Testis (tissue), 3 donors: Measurements from ENCODE around the gene SMOC2. TPM values are rescaled to one million over a fixed set of nuclear protein-coding genes. Genes with fewer than 3 reads are reported as not detected.

Experiments
- DNase-seq: peaks from one replicate; pipeline ENCODE4 v3.0.0-alpha.2; 2019
- H3K27ac ChIP-seq, 2 donors: fragments of 200-600 bp; sonication (generic); one replicate each; pipeline ENCODE4 v1.5.1; 2019
- H3K27me3 ChIP-seq: fragments of 200-600 bp; sonication (generic); one replicate; pipeline ENCODE4 v1.5.1; 2019
- H3K36me3 ChIP-seq: fragments of 200-600 bp; sonication (generic); one replicate; pipeline ENCODE4 v1.5.1; 2017; ENCODE audit warnings: low read depth; ENCODE audit errors: missing control alignments
- H3K4me1 ChIP-seq: fragments of 200-600 bp; sonication (generic); one replicate; pipeline ENCODE4 v1.5.1; 2019
- H3K4me3 ChIP-seq, 2 donors: fragments of 200-600 bp; sonication (generic); one replicate each; pipeline ENCODE4 v1.5.1; 2017 to 2019
- H3K9me3 ChIP-seq: fragments of 200-600 bp; sonication (generic); one replicate; pipeline ENCODE4 v1.5.1; 2017
- CTCF ChIP-seq, 3 experiments: fragments of 450-650 bp in 2 of 3; fragments of 200-600 bp in 1 of 3; sonication (generic) in 1 of 3; IDR thresholded peaks; one replicate each; pipeline ENCODE4 v1.5.1; 2016 to 2019; ENCODE audit warnings: antibody characterized with exemption in 3 of 3, mild to moderate bottlenecking in 2 of 3, moderate library complexity in 1 of 3
- POLR2A ChIP-seq: fragments of 450-650 bp; IDR thresholded peaks from one replicate; pipeline ENCODE4 v1.6.1; 2017; ENCODE audit warnings: antibody characterized with exemption, mild to moderate bottlenecking, moderate library complexity
- WGBS, 2 donors: methylation state at CpG; one replicate each; pipeline ENCODE4 v1.1.5; 2018; 5-methylcytosine and 5-hydroxymethylcytosine counted together
- intact Hi-C: fragments of 100-400 bp; cut with DNase I; formaldehyde crosslinking; loops from one replicate; pipeline ENCODE4 v1.15.1; 2023; ENCODE audit warnings: low total_unique reads
- polyA plus RNA-seq: library from polyadenylated mRNA; stranded (reverse); fragments of 350-450 nt; fragmentation: Illumina TruSeq; extraction: RNeasy Lipid Tissue Mini Kit (QIAGEN cat#74804); gene quantifications from one replicate; pipeline ENCODE4 v1.2.3, GENCODE V29; 2014; ENCODE audit warnings: low read depth, low replicate concordance; ENCODE audit not compliant: insufficient read depth
- total RNA-seq, 2 donors: library from RNA; depleted of rRNA; stranded (reverse); fragments of >200 nt; gene quantifications; one replicate each; pipeline ENCODE4 v1.2.3, GENCODE V29; 2016

SMOC2 gene
- total and polyA plus RNA-seq, 3 donors from 2014 or later, result 78.4 to 140 (median 110) TPM

GRCh38 chr6:168631564-168631963, 190.6 kb downstream of the SMOC2 start:
- no peaks in the 10 kb centered on the region for H3K36me3 ChIP-seq
- WGBS, 2 donors, result 86 to 87% methylated on average over 4 of the region's 4 CpGs
- TF ChIP-seq CTCF (IDR thresholded peaks at IDR 0.05) (no peak), POLR2A (no peak)
- H3K4me1 ChIP-seq, result no peaks in the 10 kb centered on the region
- H3K9me3 ChIP-seq, result no peaks in the 10 kb centered on the region
- H3K27me3 ChIP-seq, result no peaks in the 10 kb centered on the region
- no peak overlapping the region for H3K27ac ChIP-seq
- intact Hi-C loops, result no loop called here
- no peak for DNase-seq
- H3K4me3 ChIP-seq, result no peak overlapping the region

GRCh38 chr6:168632694-168633093, 191.7 kb downstream of the SMOC2 start:
- Histone ChIP-seq H3K4me1 (no peaks in the 10 kb centered on the region), H3K4me3 (no peak overlapping the region), H3K9me3 (no peaks in the 10 kb centered on the region), H3K36me3 (no peaks in the 10 kb centered on the region), H3K27ac (no peak overlapping the region), H3K27me3 (no peaks in the 10 kb centered on the region)
- intact Hi-C loops, result no loop called here
- DNase-seq, result no peak
- no peak for TF ChIP-seq CTCF (IDR thresholded peaks at IDR 0.05)
- no peak for TF ChIP-seq POLR2A
- 87% methylated on average over 3 of the region's 3 CpGs for WGBS, 2 donors

GRCh38 chr6:168634541-168635328, 193.8 kb downstream of the SMOC2 start:
- H3K36me3 ChIP-seq, result no peaks in the 10 kb centered on the region
- 68 to 71% methylated on average over 10 of the region's 10 CpGs for WGBS, 2 donors
- H3K4me3 ChIP-seq, result no peak overlapping the region
- DNase-seq, result no peak
- peaks cover 9% of the 10 kb centered on the region for H3K4me1 ChIP-seq
- no peaks in the 10 kb centered on the region for H3K9me3 ChIP-seq
- no peaks in the 10 kb centered on the region for H3K27me3 ChIP-seq
- H3K27ac ChIP-seq, result no peak overlapping the region
- TF ChIP-seq CTCF (IDR thresholded peaks at IDR 0.05) (no peak), POLR2A (no peak)
- intact Hi-C loops, result no loop called here

GRCh38 chr6:168636147-168637004, 195.4 kb downstream of the SMOC2 start:
- 54 to 66% methylated on average over 8 to 9 of the region's 11 CpGs for WGBS, 2 donors
- intact Hi-C loops, result no loop called here
- Histone ChIP-seq H3K27me3 (no peaks in the 10 kb centered on the region), H3K4me1 (peaks cover 25% of the 10 kb centered on the region), H3K27ac (no peak overlapping the region), H3K36me3 (no peaks in the 10 kb centered on the region), H3K9me3 (no peaks in the 10 kb centered on the region), H3K4me3 (no peak overlapping the region)
- no peak for DNase-seq
- no peak for TF ChIP-seq CTCF (IDR thresholded peaks at IDR 0.05)
- TF ChIP-seq POLR2A, result no peak
